BLaER1 (cell line): ENCODE results near the gene TMEM72.
A peak's percentile ranks its signal among the peaks of the same experiment; 100 is the strongest.

Experiments used
- H3K27ac ChIP-seq: shearing (Covaris generic); formaldehyde crosslinking; 2 replicates; pipeline ENCODE4 v1.8.1; 2022
- H3K27me3 ChIP-seq: shearing (Covaris generic); formaldehyde crosslinking; 2 replicates; pipeline ENCODE4 v1.8.1; 2022
- H3K36me3 ChIP-seq: shearing (Covaris generic); formaldehyde crosslinking; 2 replicates; pipeline ENCODE4 v1.8.1; 2022
- H3K4me1 ChIP-seq: shearing (Covaris generic); formaldehyde crosslinking; 2 replicates; pipeline ENCODE4 v1.8.1; 2022
- H3K4me2 ChIP-seq: shearing (Covaris generic); formaldehyde crosslinking; 2 replicates; pipeline ENCODE4 v1.8.1; 2022
- H3K4me3 ChIP-seq: shearing (Covaris generic); formaldehyde crosslinking; 2 replicates; pipeline ENCODE4 v1.8.1; 2022
- H3K9ac ChIP-seq: shearing (Covaris generic); formaldehyde crosslinking; 2 replicates; pipeline ENCODE4 v1.8.1; 2022
- H3K9me3 ChIP-seq: shearing (Covaris generic); formaldehyde crosslinking; 2 replicates; pipeline ENCODE4 v1.8.1; 2022
- H4K20me1 ChIP-seq: shearing (Covaris generic); formaldehyde crosslinking; 2 replicates; pipeline ENCODE4 v1.8.1; 2022
- Cebpa-rat ChIP-seq: shearing (Covaris generic); IDR thresholded peaks from 2 replicates; pipeline ENCODE4 v1.8.1; 2022

TMEM72 gene

GRCh38 chr10:44911951-44912350 is 814 bp downstream of the TMEM72 start:
- TF ChIP-seq Cebpa-rat, result no peak
- H3K9ac ChIP-seq, result peak overlapping the region; percentile 37; the same call in 1 of the 2 replicates
- H3K9me3 ChIP-seq, result no peaks in the 10 kb centered on the region
- no peak overlapping the region for H3K4me3 ChIP-seq
- no peaks in the 10 kb centered on the region for H3K27me3 ChIP-seq
- no peaks in the 10 kb centered on the region for H3K36me3 ChIP-seq
- peaks cover 81% of the 10 kb centered on the region for H3K4me1 ChIP-seq
- no peaks in the 10 kb centered on the region for H4K20me1 ChIP-seq
- peak overlapping the region; percentile 87 for H3K4me2 ChIP-seq
- peak overlapping the region; percentile 79 for H3K27ac ChIP-seq

- H3K36me3 ChIP-seq, result no peaks in the 10 kb centered on the region
- TF ChIP-seq Cebpa-rat, result no peak
- peak overlapping the region; percentile 79 for H3K27ac ChIP-seq
- H4K20me1 ChIP-seq, result no peaks in the 10 kb centered on the region
- no peaks in the 10 kb centered on the region for H3K27me3 ChIP-seq
- H3K4me1 ChIP-seq, result peaks cover 65% of the 10 kb centered on the region
- peaks cover 11% of the 10 kb centered on the region for H3K9me3 ChIP-seq
- peak overlapping the region; percentile 54; the same call in 1 of the 2 replicates for H3K9ac ChIP-seq
- H3K4me3 ChIP-seq, result peak overlapping the region; percentile 40
- peak overlapping the region; percentile 87 for H3K4me2 ChIP-seq
These were observed 2.4 kb downstream of the TMEM72 start for GRCh38 chr10:44913350-44914081.

- H3K27ac ChIP-seq, result peak overlapping the region; percentile 79
- peaks cover 53% of the 10 kb centered on the region for H3K4me1 ChIP-seq
These were observed 3.8 kb downstream of the TMEM72 start for GRCh38 chr10:44914891-44915290.

GRCh38 chr10:44916429-44916828 is 5.3 kb downstream of the TMEM72 start:
- TF ChIP-seq Cebpa-rat, result no peak
- H3K27ac ChIP-seq, result no peak overlapping the region
- no peak overlapping the region for H3K9ac ChIP-seq
- no peak overlapping the region for H3K4me3 ChIP-seq
- no peaks in the 10 kb centered on the region for H4K20me1 ChIP-seq
- H3K4me1 ChIP-seq, result peaks cover 38% of the 10 kb centered on the region
- H3K27me3 ChIP-seq, result no peaks in the 10 kb centered on the region
- no peaks in the 10 kb centered on the region for H3K36me3 ChIP-seq
- peaks cover 11% of the 10 kb centered on the region for H3K9me3 ChIP-seq
- no peak overlapping the region for H3K4me2 ChIP-seq

More at GRCh38 chr10:44914891-44915290, 3.8 kb downstream of the TMEM72 start:
- H3K9ac ChIP-seq, result 0 out of 2 replicates have a peak overlapping the region, but pooled peaks have one; percentile 54
- H3K27me3 ChIP-seq, result no peaks in the 10 kb centered on the region
- H3K4me3 ChIP-seq, result no peak overlapping the region
- no peaks in the 10 kb centered on the region for H4K20me1 ChIP-seq
- no peaks in the 10 kb centered on the region for H3K36me3 ChIP-seq
- peak overlapping the region; percentile 87 for H3K4me2 ChIP-seq
- no peak for TF ChIP-seq Cebpa-rat
- H3K9me3 ChIP-seq, result peaks cover 11% of the 10 kb centered on the region

- H3K4me2 ChIP-seq, result no peak overlapping the region
- no peak for TF ChIP-seq Cebpa-rat
- H3K27me3 ChIP-seq, result no peaks in the 10 kb centered on the region
- H3K9me3 ChIP-seq, result peaks cover 11% of the 10 kb centered on the region
- no peak overlapping the region for H3K4me3 ChIP-seq
- no peak overlapping the region for H3K9ac ChIP-seq
- H3K27ac ChIP-seq, result no peak overlapping the region
- H3K4me1 ChIP-seq, result peaks cover 24% of the 10 kb centered on the region
- no peaks in the 10 kb centered on the region for H3K36me3 ChIP-seq
- H4K20me1 ChIP-seq, result no peaks in the 10 kb centered on the region
These were observed 6.7 kb downstream of the TMEM72 start for GRCh38 chr10:44917848-44918247.

- Histone ChIP-seq H3K27me3 (no peaks in the 10 kb centered on the region), H3K9ac (no peak overlapping the region), H3K4me2 (no peak overlapping the region), H3K27ac (no peak overlapping the region), H3K9me3 (peaks cover 11% of the 10 kb centered on the region), H3K4me3 (no peak overlapping the region), H3K4me1 (peaks cover 19% of the 10 kb centered on the region), H3K36me3 (no peaks in the 10 kb centered on the region), H4K20me1 (no peaks in the 10 kb centered on the region)
- no peak for TF ChIP-seq Cebpa-rat
These were observed 9.1 kb downstream of the TMEM72 start for GRCh38 chr10:44920252-44920651.

GRCh38 chr10:44921061-44921460 is 9.9 kb downstream of the TMEM72 start:
- Histone ChIP-seq H3K27ac (no peak overlapping the region; the same call in 1 of the 2 replicates), H3K4me1 (peaks cover 25% of the 10 kb centered on the region), H3K4me2 (no peak overlapping the region), H3K36me3 (no peaks in the 10 kb centered on the region), H3K4me3 (no peak overlapping the region), H3K27me3 (no peaks in the 10 kb centered on the region), H3K9ac (no peak overlapping the region), H3K9me3 (peaks cover 11% of the 10 kb centered on the region), H4K20me1 (no peaks in the 10 kb centered on the region)
- no peak for TF ChIP-seq Cebpa-rat

- Histone ChIP-seq H3K27me3 (no peaks in the 10 kb centered on the region), H3K4me3 (no peak overlapping the region), H3K4me1 (peaks cover 30% of the 10 kb centered on the region), H3K4me2 (no peak overlapping the region), H3K36me3 (no peaks in the 10 kb centered on the region), H3K27ac (no peak overlapping the region), H3K9me3 (peaks cover 11% of the 10 kb centered on the region), H3K9ac (no peak overlapping the region), H4K20me1 (no peaks in the 10 kb centered on the region)
- TF ChIP-seq Cebpa-rat, result no peak
These were observed 10.4 kb downstream of the TMEM72 start for GRCh38 chr10:44921506-44921905.

GRCh38 chr10:44922021-44922420 is 10.9 kb downstream of the TMEM72 start:
- Histone ChIP-seq H3K9ac (no peak overlapping the region), H3K27ac (no peak overlapping the region), H3K27me3 (no peaks in the 10 kb centered on the region), H3K4me2 (no peak overlapping the region), H3K36me3 (no peaks in the 10 kb centered on the region), H3K9me3 (peaks cover 11% of the 10 kb centered on the region), H3K4me1 (peaks cover 35% of the 10 kb centered on the region), H3K4me3 (no peak overlapping the region), H4K20me1 (no peaks in the 10 kb centered on the region)
- no peak for TF ChIP-seq Cebpa-rat

- no peaks in the 10 kb centered on the region for H3K36me3 ChIP-seq
- no peak overlapping the region for H3K27ac ChIP-seq
- peaks cover 40% of the 10 kb centered on the region for H3K4me1 ChIP-seq
- H3K4me3 ChIP-seq, result no peak overlapping the region
- H3K4me2 ChIP-seq, result no peak overlapping the region
- peaks cover 3% of the 10 kb centered on the region for H3K9me3 ChIP-seq
- no peak for TF ChIP-seq Cebpa-rat
- no peaks in the 10 kb centered on the region for H4K20me1 ChIP-seq
- H3K9ac ChIP-seq, result no peak overlapping the region
- H3K27me3 ChIP-seq, result no peaks in the 10 kb centered on the region
These were observed 11.8 kb downstream of the TMEM72 start for GRCh38 chr10:44922796-44923545.
